CD4-positive, alpha-beta T cell treated with Interleukin-6 at 100 ng/mL for 8 hours (primary cell): ENCODE measurements around the gene CYP2D6.

Experiments
- DNase-seq: peaks from one replicate; pipeline ENCODE4 v3.0.0-alpha.2; 2020; ENCODE audit warnings: mixed read lengths, low spot score

Gene CYP2D6

GRCh38 chr22:42084874-42085273, 45.7 kb downstream of the CYP2D6 start:
- DNase-seq: no peak

- DNase-seq: no peak
These were observed 47.5 kb downstream of the CYP2D6 start for GRCh38 chr22:42083119-42083518.

- no peak for DNase-seq
These were observed 50.3 kb downstream of the CYP2D6 start for GRCh38 chr22:42080287-42080686.

- DNase-seq: peak; percentile 98
These were observed 51.0 kb downstream of the CYP2D6 start, which contains the start of gene SMDT1 for GRCh38 chr22:42079319-42080251. Gene SMDT1 (plus strand): TSS chr22:42079700. CDS start chr22:42079769, 69 bp downstream.

- no peak for DNase-seq
These were observed 51.9 kb downstream of the CYP2D6 start for GRCh38 chr22:42078469-42079318.

- no peak for DNase-seq
These were observed 53.0 kb downstream of the CYP2D6 start for GRCh38 chr22:42077486-42078125.

- no peak for DNase-seq
These were observed 53.7 kb downstream of the CYP2D6 start for GRCh38 chr22:42076764-42077485.
